Parathyroid adenoma (tissue), 2 donors: ENCODE data around the gene OGDH.
"Not testable (repeated sequence)": the region's sequence is repeated elsewhere in the genome, so short reads cannot be mapped to it uniquely, and the experiment has no call there.

Experiments used
- H2AFZ ChIP-seq: fragments of 300-600 bp; sonication (generic); one replicate; pipeline ENCODE4 v1.7.0; 2017; ENCODE audit warnings: antibody characterized with exemption, mild to moderate bottlenecking
- H3K27ac ChIP-seq: fragments of 300-600 bp; sonication (generic); one replicate; pipeline ENCODE4 v1.7.0; 2017
- H3K27me3 ChIP-seq: fragments of 300-600 bp; sonication (generic); one replicate; pipeline ENCODE4 v1.7.0; 2017; ENCODE audit warnings: low read length; ENCODE audit not compliant: control insufficient read depth, insufficient read depth
- H3K36me3 ChIP-seq: fragments of 300-600 bp; sonication (generic); one replicate; pipeline ENCODE4 v1.7.0; 2017; ENCODE audit warnings: low read length; ENCODE audit not compliant: control insufficient read depth, insufficient read depth
- H3K4me1 ChIP-seq: fragments of 300-600 bp; sonication (generic); one replicate; pipeline ENCODE4 v1.7.0; 2017; ENCODE audit warnings: control low read depth
- H3K4me2 ChIP-seq: fragments of 300-600 bp; sonication (generic); one replicate; pipeline ENCODE4 v1.7.0; 2017; ENCODE audit warnings: low read length
- H3K4me3 ChIP-seq: fragments of 300-600 bp; sonication (generic); one replicate; pipeline ENCODE4 v1.7.0; 2017; ENCODE audit warnings: low read depth, low read length
- H3K79me2 ChIP-seq: fragments of 300-600 bp; sonication (generic); one replicate; pipeline ENCODE4 v1.7.0; 2017; ENCODE audit warnings: control low read depth
- H3K9ac ChIP-seq: fragments of 300-600 bp; sonication (generic); one replicate; pipeline ENCODE4 v1.7.0; 2017; ENCODE audit warnings: mild to moderate bottlenecking
- H3K9me3 ChIP-seq: fragments of 300-600 bp; sonication (generic); one replicate; pipeline ENCODE4 v1.7.0; 2017; ENCODE audit warnings: low read length; ENCODE audit not compliant: control insufficient read depth
- TF ChIP-seq, protein P1 (sequence below): fragments of 300-600 bp; sonication (generic); IDR thresholded peaks from one replicate; pipeline ENCODE4 v1.7.0; 2017; ENCODE audit warnings: antibody characterized with exemption, mild to moderate bottlenecking
- donor health status: primary hyperparathyroidism.

The OGDH gene

DNA sequence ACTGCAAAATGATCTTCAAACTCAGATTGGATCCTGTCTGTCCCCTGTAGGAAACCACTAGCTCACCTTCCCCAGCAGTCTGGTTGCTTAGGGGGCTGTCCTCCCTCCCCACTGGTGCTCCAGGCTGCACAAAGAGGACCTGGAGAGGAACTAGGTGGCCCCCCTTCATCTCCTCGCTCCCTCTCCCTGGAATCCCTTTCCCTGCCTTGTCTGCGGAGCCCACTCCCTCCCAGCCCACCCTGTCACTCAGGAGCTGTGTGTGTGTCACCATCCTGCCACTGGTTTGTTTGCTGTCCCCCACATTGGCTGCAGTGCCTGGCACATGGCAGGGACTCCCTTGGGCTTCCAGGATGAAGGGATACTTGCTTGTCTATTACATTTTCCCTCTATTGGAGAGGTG is 106.7 kb downstream of the OGDH start:
- Histone ChIP-seq H3K9ac (no peak overlapping the region), H2AFZ (no peak overlapping the region), H3K4me2 (no peak overlapping the region), H3K27ac (no peak overlapping the region), H3K9me3 (no peaks in the 10 kb centered on the region), H3K4me1 (peaks cover 8% of the 10 kb centered on the region), H3K27me3 (no peaks in the 10 kb centered on the region), H3K79me2 (no peaks in the 10 kb centered on the region), H3K36me3 (no peaks in the 10 kb centered on the region), H3K4me3 (no peak overlapping the region)
- TF ChIP-seq, protein P1, sequence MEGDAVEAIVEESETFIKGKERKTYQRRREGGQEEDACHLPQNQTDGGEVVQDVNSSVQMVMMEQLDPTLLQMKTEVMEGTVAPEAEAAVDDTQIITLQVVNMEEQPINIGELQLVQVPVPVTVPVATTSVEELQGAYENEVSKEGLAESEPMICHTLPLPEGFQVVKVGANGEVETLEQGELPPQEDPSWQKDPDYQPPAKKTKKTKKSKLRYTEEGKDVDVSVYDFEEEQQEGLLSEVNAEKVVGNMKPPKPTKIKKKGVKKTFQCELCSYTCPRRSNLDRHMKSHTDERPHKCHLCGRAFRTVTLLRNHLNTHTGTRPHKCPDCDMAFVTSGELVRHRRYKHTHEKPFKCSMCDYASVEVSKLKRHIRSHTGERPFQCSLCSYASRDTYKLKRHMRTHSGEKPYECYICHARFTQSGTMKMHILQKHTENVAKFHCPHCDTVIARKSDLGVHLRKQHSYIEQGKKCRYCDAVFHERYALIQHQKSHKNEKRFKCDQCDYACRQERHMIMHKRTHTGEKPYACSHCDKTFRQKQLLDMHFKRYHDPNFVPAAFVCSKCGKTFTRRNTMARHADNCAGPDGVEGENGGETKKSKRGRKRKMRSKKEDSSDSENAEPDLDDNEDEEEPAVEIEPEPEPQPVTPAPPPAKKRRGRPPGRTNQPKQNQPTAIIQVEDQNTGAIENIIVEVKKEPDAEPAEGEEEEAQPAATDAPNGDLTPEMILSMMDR, result no peak

DNA sequence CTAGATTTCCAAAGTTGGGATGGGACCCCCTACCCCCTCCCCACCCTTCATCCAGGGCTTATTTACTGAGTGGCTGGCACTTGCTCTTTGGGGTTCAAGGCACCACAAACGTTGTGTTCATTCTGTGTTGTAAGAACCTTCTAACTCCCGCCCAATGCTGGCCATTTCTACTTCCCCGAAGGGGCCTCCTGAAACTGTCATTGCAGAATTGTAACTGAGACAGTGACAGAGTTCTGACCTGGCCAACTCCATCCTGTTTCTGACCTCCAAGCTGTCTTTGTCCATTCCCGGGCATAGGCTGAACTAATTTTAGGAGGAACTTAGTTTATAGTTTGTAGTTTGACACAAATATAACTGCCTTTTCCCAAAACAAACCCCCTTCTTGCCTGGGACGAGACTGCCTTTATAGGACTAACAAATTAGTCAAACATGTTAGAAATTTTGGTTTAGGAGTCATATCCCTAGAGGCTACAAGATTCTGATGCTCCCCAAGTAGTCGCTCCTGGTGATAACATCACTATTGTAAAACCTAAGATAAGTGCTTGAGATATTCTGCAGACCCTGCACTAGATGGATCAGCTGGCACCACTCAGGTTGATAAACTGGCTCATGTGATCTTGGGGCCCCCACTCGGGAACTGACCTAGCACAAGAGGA is 107.4 kb downstream of the OGDH start:
- no peaks in the 10 kb centered on the region for H3K79me2 ChIP-seq
- H3K9ac ChIP-seq, result no peak overlapping the region
- TF ChIP-seq, protein P1, result no peak
- H3K4me3 ChIP-seq, result no peak overlapping the region
- peaks cover 8% of the 10 kb centered on the region for H3K4me1 ChIP-seq
- no peak overlapping the region for H3K27ac ChIP-seq
- H2AFZ ChIP-seq, result no peak overlapping the region
- H3K27me3 ChIP-seq, result no peaks in the 10 kb centered on the region
- no peak overlapping the region for H3K4me2 ChIP-seq
- no peaks in the 10 kb centered on the region for H3K36me3 ChIP-seq
- no peaks in the 10 kb centered on the region for H3K9me3 ChIP-seq

DNA sequence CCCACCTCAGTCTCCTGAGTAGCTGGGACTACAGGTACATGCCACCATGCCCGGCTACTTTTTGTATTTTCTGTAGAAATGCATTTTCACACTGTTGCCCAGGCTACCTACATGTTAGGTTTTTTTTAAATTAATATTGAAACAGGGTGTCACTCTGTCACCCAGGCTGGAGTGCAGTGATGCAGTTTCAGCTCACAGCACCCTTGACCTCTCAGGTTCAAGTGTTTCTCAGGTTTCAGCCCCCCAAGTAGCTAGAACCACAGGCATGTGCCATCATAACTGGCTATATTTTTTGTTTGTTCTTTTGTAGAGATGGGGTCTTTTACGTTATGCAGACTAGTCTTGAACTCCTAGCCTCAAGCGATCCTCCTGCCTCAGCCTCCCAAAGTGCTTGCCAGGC is 109.8 kb downstream of the OGDH start:
- no peaks in the 10 kb centered on the region for H3K9me3 ChIP-seq
- TF ChIP-seq, protein P1, result no peak
- no peak overlapping the region for H3K4me3 ChIP-seq
- no peak overlapping the region for H3K4me2 ChIP-seq
- H3K27ac ChIP-seq, result no peak overlapping the region
- no peak overlapping the region for H3K9ac ChIP-seq
- H3K36me3 ChIP-seq, result no peaks in the 10 kb centered on the region
- H3K27me3 ChIP-seq, result no peaks in the 10 kb centered on the region
- no peaks in the 10 kb centered on the region for H3K79me2 ChIP-seq
- H2AFZ ChIP-seq, result no peak overlapping the region
- peaks cover 8% of the 10 kb centered on the region for H3K4me1 ChIP-seq

DNA sequence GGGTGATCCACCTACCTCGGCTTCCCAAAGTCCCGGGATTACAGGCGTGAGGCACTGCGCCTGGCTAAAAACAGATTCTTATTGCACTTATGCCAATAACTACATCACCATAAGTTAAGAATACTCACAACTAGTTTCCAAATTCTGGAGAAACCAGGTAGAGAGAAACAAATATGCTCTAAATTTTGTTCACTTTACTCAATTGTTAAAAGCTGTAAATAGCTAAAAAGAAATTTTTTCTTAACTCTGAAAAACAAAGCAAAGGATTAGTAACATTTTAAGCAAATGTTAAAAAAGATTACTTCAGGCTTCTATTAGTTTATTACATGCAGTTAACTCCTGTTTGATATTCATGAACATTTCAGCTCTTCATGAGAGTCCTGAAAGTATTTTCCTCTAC is 113.9 kb downstream of the OGDH start:
- TF ChIP-seq, protein P1, result no peak
- Histone ChIP-seq H3K36me3 (no peaks in the 10 kb centered on the region), H3K4me2 (no peak overlapping the region), H3K9me3 (no peaks in the 10 kb centered on the region), H3K27ac (no peak overlapping the region), H3K4me1 (no peaks in the 10 kb centered on the region), H3K27me3 (no peaks in the 10 kb centered on the region), H3K79me2 (no peaks in the 10 kb centered on the region), H3K9ac (no peak overlapping the region), H3K4me3 (no peak overlapping the region), H2AFZ (no peak overlapping the region)

DNA sequence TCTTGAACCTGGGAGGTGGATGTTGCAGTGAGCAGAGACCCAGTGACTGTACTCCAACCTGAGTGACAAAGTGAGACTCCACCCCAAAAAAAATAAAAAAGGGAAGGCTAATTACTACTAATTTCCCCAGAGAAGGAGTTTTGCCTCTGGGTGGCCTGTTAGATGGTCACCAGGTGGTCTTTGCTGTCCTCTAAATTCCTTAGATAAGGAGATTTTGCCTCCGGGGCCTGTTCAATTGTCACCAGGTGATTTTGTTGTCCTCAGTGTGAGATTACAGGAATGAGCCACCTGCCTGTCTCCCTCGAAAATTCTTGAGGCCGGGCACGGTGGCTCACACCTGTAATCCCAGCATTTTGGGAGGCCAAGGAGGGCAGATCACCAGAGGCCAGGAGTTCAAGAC is 117.8 kb downstream of the OGDH start:
- H3K27ac ChIP-seq, result no peak overlapping the region
- H3K36me3 ChIP-seq, result no peaks in the 10 kb centered on the region
- TF ChIP-seq, protein P1, result no peak
- H3K9ac ChIP-seq, result no peak overlapping the region
- H3K27me3 ChIP-seq, result no peaks in the 10 kb centered on the region
- no peaks in the 10 kb centered on the region for H3K9me3 ChIP-seq
- H2AFZ ChIP-seq, result no peak overlapping the region
- no peaks in the 10 kb centered on the region for H3K79me2 ChIP-seq
- no peak overlapping the region for H3K4me3 ChIP-seq
- H3K4me1 ChIP-seq, result no peaks in the 10 kb centered on the region
- no peak overlapping the region for H3K4me2 ChIP-seq

DNA sequence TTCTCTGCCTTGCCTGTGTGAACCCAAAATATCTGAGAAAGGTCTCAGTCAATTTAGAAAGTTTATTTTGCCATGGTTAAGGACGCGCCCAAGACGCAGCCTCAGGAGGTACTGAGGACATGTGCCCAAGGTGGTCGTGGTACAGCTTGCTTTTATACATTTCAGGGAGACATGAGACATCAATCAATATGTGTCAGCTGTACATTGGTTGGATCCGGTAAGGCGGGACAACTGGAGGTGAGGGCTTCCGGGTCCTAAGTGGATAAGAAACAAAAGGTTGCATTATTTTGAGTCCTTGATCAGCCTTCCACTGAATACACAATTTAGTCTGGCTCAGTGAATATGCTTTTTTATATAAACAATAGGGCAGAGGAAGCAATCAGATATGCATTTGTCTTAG is 119.8 kb downstream of the OGDH start:
- H3K79me2 ChIP-seq, H3K9ac ChIP-seq, H3K27me3 ChIP-seq, H3K4me3 ChIP-seq, H3K4me1 ChIP-seq, H3K27ac ChIP-seq, H3K9me3 ChIP-seq, H3K4me2 ChIP-seq, H2AFZ ChIP-seq, H3K36me3 ChIP-seq: not testable (repeated sequence)
